HCT116 (cell line): ENCODE measurements around the gene ST14.

Experiments used
- ATF3 ChIP-seq: IDR thresholded peaks from 2 replicates; pipeline ENCODE4 v1.6.1; 2012
- CTCF ChIP-seq, 3 experiments: fragments of 200-600 bp in 1 of 3; sonication (generic) in 1 of 3; IDR thresholded peaks in 2 of 3; conservative IDR thresholded peaks in 1 of 3; 2 replicates each; pipeline ENCODE4 v1.5.1; 2012 to 2017; ENCODE audit warnings: low read depth in 2 of 3, low read length in 2 of 3, antibody characterized with exemption in 1 of 3, borderline replicate concordance in 1 of 3, control low read depth in 1 of 3, mild to moderate bottlenecking in 1 of 3, mixed read lengths in 1 of 3, mixed run types in 1 of 3, moderate library complexity in 1 of 3; ENCODE audit not compliant: insufficient read depth in 1 of 3
- ELF1 ChIP-seq: IDR thresholded peaks from 2 replicates; pipeline ENCODE4 v1.6.1; 2012; ENCODE audit warnings: low read depth, borderline replicate concordance
- EZH2 ChIP-seq: fragments of 200-600 bp; sonication (generic); IDR thresholded peaks from 2 replicates; pipeline ENCODE4 v1.6.1; 2017; ENCODE audit warnings: antibody characterized with exemption, mixed run types
- POLR2A ChIP-seq: IDR thresholded peaks from 2 replicates; pipeline ENCODE4 v1.7.0; 2011; ENCODE audit warnings: borderline replicate concordance; ENCODE audit not compliant: insufficient read depth, insufficient read length; ENCODE audit errors: extremely low read depth
- POLR2AphosphoS5 ChIP-seq: IDR thresholded peaks from 2 replicates; pipeline ENCODE4 v1.6.1; 2011; ENCODE audit warnings: mild to moderate bottlenecking, low read depth, low read length, moderate library complexity
- SIN3A ChIP-seq: IDR thresholded peaks from 2 replicates; pipeline ENCODE4 v1.6.1; 2012; ENCODE audit warnings: low read depth
- YY1 ChIP-seq: IDR thresholded peaks from 2 replicates; pipeline ENCODE4 v1.6.1; 2011; ENCODE audit warnings: low read length, low read depth, moderate library complexity, mild to moderate bottlenecking; ENCODE audit not compliant: insufficient replicate concordance; ENCODE audit errors: extremely low read depth
- TF ChIP-seq, protein P1 (sequence below): IDR thresholded peaks from 2 replicates; pipeline ENCODE4 v1.6.1; 2012

DNA sequence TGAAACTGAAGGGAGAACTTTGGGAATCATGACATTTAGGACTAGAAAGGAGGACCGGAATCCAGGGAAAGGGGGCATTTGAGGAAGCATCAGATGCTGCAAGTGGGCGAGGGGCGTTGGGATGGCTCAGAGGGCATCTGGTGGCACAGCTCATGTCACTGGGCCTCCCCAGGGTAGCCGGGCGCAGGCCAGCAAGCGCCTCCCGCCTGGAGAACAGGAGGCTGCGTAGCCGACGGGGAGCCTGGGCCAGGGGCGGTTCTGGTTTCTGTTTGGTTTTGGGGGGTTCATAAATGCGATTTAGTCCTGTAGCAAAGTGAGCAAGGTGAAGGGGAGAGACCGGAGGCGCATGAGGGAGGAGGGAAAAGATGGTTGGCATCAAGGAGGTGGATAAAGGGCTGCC is 443 bp upstream of the ST14 start:
- no peak for TF ChIP-seq CTCF (IDR thresholded peaks at IDR 0.05 in 2 of 3, conservative IDR thresholded peaks at IDR 0.05 in 1 of 3; ENCODE audit: borderline replicate concordance in 1 of 3, insufficient read depth in 1 of 3, low read depth in 2 of 3, low read length in 2 of 3)
- TF ChIP-seq POLR2AphosphoS5, result no peak
- TF ChIP-seq ATF3, result no peak
- TF ChIP-seq POLR2A, result no peak
- no peak for TF ChIP-seq ELF1
- no peak for TF ChIP-seq EZH2
- TF ChIP-seq, protein P1, sequence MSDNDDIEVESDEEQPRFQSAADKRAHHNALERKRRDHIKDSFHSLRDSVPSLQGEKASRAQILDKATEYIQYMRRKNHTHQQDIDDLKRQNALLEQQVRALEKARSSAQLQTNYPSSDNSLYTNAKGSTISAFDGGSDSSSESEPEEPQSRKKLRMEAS, result no peak
- no peak for TF ChIP-seq YY1
- TF ChIP-seq SIN3A, result no peak
